Retina (tissue), 1 donor: ENCODE measurements around the gene GSTM3.
A peak's percentile ranks its signal among the peaks of the same experiment; 100 is the strongest.

Experiments
- DNase-seq: peaks from one replicate; pipeline ENCODE4 v3.0.0-alpha.2; 2016

GSTM3 gene

DNA sequence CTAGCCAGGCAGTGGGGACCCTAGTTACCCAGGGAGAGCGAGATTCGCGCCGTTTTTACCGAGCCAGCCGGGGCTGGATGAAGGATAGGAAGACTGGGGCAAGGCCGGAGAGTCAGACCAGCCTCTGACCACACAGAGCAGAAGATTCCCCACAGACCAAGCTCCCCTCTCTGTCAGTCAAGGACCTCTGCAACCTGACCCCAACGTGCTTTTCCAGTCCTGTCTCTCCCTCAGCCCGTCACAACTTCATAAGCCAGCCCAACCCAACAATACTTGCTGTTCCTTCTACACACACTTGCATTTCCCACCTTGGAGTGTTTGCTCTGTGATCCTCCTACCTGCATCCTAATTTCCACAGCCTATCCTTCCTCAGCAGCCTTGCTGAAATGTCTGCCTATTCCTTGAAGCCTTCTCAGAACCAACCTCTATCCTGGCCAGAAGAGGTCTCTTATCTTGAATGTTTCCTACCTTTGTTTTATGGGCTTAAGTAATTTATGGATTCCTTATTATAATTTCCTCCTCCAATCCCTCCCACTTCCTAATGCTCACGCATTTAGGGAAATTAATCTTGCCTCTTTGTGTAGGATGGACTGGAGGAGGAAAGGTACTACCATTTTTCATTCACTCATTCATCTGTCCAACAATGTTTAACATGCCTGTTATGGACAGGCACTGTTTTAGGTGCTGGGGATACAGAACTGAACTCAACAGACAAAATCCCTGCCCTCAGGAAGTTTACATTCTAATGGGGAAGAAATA, at the start of gene GSTM3:
GSTM3 (minus strand) TSS at position 424 of the 759 bp plus-strand sequence. CDS start 751 bp downstream, outside the sequence.
- no peak for DNase-seq

DNA sequence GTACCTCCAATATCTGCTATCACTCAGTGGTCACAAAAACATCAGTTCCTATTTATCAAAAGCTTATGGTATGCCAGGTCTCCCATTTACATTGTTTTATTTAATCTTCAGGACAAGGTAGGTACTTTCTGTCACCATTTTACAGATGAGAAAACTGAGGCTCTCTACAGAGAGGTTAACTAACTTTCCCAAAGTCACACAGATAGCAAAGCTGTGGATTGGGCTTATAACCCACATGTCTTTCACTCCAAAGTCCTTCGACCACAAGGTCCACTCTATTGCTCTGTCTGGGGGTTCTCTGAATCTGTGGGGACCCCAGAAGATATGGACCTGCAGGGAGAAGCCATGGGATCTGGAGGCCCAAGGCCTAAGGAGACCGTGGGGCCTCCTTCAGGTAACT, 49.5 kb upstream of the GSTM3 start:
- DNase-seq: no peak

DNA sequence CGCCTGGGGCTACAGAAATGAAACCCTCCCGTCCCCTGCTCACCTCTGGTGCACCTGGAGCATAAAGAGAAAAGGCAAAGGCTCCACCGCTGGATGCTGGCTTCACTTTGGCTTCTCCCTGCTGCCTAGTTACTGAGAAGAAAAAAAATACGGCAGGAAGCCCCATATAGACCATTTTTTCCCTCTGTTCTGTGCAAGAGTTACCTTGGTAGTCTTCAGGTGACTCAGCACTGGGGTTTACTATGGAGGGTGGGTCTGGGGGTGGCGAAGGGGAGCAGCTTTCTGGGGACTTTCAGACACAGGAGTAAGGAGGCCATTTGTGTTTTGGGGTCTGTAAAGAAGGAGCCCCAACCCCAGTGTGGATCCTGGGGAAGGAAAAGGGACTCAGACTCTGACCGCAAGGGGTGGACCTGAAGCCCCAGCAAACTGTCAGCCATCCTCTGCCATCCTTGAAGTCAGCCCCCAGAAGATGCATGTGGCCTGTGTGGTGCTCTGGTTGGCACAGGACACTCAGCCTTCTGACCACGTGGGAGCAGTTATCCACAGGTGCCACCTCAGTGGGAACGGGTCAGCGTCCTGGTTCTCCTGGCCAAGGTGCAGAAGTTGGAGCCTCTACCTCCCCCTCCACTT, 48.8 kb upstream of the GSTM3 start:
- DNase-seq: no peak

DNA sequence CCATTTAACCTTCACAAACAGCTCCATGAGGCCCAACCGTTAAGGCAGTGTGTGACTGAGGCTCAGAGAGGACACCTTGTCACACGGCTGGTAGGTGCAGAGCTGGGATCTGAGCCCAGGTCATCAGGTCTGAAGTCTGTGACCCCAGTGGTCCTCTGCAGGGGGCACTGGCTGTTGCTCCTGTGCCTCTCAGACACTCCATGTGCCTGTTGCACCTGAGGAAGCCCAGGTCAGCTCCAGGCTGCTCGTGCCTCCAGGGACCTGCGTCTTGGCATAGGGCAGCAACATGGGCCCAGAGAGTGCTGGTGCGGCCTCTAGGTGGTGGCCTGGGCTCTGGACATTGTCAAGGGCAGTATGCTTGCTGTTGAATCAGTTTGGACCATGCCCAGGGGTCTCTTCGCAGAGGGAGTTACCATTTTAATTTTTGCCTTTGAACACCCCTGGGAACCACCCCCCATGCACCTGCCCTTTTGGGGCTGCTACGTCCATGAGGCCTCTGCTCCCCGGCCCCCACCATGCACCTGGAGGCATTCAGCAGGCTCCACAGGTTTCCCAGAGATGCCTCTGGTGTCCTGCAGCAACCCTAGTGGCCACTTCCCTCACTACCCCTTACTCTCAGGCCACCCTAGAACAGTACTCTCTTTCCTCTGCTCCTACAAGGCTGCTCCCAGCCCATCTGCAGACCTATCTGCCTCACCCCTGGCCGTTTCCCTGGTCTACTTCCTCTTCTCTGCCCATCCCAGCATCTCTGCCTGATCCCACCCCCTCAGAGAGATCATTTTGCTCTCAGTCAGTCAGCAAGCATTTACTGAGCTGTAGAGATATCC, 48.1 kb upstream of the GSTM3 start:
- DNase-seq: no peak

DNA sequence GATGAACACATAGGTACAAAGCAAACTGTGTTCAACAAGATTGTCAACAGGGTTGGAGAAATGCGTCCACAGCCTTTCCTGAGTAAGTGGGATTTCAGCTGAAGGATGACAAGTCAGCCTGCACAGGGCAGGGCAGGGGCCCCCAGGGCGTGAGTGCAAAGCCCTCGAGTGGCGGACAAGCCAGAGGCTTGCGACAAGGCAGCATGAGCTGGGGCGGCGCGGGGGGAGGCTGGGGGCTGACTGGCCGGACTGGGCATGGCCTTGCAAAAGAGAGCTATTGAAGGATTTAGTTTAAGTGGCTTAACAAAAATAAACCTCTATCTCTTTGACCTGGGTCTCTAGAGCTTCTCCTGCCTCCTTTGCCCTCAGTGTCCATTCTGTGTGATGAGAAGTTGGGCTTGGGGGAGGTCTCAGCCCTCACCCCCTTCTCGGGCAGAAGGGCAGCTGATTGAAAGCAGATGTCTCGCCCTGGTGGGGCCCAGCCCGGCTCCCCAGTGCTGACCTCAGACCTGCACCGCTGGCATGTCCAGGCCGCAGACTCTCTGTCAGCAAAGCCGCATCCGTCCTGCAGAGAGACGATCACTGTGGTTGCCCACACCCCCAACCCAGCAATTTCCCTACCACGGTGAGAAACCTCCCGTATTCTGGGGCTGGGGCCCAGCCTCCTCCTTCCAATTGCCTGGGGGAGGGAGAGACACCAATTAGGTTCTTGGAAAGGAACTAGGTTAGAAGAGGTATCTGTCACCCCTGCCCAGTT, 47.2 kb upstream of the GSTM3 start:
- no peak for DNase-seq

DNA sequence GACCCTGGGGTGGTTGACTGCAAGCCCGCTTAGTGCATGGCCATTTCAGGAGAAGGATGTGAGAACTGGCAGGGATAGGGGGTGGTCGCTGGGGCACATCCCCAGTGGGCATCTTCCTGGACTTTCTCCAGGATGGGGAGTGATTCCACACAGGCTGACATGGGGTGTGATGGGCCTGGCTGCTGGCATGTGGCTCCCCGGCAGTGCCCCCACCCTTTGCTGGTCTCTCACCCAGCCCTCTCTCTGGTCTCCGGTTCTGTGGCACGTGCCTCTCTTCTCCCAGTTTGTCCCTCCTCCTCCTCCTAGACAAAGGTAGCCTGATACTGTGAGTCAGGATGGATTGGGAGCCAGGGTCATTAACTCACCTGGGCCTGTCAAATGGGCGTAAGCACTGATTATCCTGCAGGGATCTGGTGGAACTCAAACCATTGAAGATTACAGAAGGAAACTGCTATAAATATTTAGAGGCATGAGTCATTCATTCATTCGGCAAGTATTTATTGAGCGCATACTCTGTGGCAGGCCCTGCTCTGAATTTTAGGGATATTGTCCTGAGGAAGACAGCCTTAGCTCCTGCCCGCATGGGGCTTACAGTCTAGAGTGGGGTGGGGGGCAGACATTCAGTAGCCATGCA, 46.5 kb upstream of the GSTM3 start:
- DNase-seq: no peak

DNA sequence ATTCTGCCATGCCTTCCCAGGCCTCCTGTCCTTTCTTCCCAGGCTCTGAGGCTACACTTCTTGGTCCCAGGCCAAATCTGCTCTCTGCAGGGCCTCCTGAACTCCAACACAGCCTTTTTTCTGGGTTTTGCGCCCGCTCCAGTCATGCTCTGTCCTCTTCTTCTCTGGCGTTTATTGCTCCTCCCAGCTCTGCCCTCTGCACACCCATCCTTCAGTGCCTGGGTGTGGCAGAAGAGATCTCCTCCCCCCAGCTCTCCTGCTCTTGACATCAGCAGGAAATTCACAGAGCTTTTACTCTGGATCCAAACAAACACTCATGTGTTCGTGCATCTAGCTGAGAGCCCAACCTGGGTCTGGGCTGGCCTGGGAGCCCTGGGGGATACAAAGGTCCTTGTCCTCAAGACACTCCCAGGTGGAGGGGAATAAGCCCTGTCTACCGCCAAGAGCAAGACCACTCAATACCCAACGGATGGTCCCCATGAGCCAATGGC, 45.7 kb upstream of the GSTM3 start:
- no peak for DNase-seq

DNA sequence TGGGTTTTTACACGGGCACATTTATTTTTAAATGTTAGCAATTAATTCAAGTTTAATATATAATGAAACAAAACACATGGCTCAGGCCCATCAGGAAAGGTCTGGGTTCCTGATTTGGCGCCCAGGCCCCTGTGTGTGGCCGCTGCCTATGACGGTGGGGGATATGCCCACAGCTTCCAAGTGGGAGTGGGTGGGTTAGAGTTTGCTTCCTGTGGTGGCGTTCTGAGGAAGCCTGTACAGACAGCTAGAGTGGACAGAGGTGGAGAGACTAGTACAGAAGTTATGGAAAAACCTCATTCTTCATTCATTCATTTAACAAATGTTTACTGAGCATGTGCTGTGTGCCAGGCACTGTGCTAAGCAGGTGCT, 45.3 kb upstream of the GSTM3 start:
- DNase-seq: no peak

DNA sequence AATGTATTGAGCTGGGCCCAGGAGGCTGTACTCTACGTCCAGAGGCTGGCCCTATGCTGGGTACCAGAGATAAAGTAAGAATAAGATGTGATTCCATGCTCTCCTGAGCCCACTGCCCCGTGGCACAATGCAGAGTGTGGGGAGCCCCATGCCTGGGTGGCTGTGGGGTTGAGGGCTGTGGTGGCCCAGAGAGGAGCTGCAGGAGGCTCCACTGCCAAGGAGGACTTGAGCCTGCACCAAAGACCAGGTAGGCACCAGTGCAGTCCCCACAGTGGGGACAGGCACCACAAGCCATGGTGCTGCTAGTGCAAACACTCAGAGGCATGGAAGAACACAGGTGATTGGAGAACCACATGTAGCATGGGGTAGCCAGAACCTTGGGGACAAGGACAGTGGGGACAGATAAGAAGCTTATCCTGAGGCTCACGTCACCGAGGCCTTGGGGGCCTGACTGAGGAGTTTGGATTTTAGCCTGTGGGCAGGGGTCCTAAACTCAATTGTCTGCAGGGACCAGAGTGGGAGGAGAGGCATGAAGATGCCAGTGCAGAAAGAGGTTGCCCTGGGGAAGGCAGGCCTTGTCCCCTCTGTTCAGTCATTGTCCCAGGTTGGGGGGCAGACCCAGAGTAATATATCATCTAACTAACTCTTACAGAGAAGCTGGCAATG, 44.7 kb upstream of the GSTM3 start:
- no peak for DNase-seq

DNA sequence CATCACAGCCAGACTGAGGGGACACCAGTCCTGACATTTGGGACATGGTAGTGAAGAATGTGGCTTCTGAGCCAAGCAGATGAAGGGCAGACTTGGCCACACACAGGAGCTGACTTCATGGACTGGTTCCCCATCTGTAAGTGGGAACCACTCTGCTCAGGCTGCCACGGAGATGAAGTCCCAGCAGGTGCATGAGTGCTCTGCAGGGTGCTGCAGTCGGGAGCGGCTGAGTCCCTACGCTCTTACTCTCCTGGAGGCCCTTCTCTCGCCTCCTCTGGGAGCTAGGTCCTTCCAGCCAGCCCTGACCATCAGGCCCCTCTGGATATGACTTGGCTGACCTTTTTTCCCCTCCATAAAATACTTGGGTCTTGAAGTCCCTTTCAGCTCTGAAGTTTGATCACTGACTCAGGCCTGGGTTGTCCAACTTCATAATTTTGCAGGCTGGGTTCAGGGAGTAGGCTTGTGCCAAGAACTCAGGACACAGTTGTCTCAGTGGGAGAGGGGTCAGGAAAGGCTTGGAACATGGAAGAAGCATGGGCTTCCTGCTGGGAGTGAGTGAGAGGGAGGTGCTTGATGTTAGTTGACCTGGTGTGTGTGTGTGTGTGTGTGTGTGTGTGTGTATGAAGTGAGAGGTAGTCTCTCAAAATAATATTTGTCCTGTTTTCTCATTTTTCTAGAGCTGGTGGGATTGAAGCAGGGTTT, 43.9 kb upstream of the GSTM3 start:
- no peak for DNase-seq

DNA sequence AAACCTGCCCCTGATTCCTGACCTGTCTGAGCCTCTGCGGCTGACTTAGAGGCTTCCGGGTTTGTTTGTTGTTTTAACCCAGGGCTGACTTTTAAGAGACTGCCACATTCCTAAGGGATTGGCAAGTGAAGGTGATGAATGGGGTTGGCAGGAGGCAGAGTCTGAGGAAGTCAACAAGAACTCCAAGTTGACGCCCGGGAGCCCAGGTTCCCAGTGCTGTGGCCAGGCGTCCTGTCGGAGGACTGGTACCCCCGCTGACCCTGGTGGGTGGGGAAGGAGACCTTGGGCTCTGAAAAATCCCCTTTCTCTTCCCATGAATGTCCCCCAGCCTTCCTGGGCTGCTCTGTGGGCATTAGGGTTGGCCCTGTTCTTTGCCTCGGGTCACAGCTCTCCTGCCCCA, 42.6 kb upstream of the GSTM3 start:
- DNase-seq: no peak

DNA sequence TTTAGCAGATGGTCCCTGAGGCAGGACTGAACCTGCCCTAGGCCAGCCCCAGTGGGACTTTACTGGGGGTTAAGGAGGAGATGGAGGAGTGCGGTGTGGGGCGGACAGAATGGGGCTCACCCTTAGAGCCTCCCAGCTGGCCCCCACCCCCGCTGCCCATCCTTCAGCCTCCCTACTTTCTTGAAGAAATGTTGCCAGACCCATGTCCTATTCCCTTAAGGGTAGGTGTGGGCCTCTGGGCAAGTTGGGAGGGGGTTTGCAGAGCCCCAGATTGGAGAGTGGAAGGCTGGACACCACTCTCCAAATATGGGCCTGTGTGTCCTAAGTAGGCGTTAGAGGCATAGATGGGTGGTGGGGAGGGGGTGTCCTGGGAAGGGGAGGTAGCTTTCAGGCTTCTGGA, 42.1 kb upstream of the GSTM3 start:
- DNase-seq: no peak

DNA sequence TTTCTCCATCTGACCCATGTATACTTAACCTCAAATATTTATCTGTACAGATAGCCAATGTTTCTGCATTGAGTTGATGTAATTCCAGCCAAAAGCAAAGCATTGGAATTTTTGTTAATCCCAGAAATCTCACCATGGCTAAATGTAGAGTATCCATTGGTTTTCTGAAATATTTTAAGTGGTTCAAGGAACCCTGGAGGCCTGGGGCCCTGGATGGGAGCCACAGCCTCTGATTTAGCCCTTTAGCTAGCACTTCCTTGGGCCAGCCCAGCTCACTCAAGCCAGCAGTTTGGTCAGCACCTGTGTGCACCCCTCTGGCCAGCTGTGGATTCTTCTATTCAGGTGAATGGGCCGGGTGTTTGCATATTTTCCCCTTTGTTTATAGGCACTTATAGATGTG, 41.7 kb upstream of the GSTM3 start:
- no peak for DNase-seq

DNA sequence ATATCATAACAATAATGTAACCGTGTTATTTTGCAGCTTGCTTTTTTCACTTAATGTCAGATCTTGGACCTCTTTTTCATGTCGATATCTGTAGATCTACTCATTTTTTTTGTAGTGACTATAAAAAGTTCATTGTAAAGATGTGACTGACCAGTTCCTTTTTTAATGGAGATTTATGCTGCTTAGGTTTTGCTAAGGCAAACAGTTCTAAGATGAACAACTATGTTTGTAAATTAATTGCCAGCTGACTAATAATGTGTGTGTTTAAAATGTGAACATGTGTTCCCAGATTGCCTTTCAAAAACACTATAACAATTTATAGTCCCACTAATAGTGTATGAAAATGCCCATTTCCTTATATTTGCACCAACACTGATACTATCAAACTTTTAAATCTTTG, 41.0 kb upstream of the GSTM3 start:
- DNase-seq: no peak

DNA sequence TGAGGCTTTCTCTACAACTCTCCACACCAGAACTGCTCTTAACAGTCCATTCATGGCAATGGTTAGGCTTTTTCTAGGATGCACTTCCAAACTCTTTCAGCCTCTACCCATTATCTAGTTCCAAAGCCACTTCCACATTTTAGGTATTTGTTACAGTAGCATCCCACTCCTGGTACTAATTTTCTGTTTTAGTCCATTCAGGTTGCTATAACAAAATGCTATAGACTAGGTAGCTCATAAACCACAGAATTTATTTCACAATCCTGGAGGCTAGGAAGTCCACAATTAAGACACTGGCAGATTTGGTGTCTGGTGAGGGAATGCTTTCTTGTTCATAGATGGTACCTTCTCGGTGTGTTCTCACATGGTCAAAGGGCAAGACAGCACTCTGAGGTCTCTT, 40.1 kb upstream of the GSTM3 start:
- no peak for DNase-seq

DNA sequence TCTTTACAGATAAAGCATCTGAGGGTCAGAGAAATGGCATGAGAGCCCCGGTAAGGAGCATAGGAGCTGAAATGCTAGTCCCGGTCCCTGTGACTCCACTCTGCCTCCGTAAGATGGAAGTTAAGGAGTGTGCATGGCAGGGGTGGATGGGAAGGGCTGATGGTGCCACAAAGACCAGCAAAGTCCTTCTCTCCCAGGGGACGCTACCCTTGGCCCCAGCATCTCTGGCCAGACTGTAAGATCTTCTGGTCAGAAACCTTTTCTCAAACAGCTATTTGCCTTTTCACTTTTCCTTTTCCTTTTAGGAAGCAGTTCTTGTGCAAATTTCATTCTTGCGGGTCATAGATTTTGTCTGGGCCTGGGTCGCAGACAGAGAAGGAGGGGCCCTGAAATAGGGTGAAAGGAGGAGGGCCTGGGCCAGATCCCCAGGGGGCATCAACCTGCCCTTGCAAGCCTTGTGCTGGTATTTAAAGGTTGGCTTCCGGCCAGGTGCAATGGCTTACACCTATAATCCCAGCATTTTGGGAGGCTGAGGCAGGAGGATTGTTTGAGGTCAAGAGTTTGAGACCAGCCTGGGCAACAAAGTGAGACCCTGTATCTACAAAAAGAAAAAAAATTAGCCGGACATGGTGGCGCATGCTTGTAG, 37.3 kb upstream of the GSTM3 start:
- no peak for DNase-seq

DNA sequence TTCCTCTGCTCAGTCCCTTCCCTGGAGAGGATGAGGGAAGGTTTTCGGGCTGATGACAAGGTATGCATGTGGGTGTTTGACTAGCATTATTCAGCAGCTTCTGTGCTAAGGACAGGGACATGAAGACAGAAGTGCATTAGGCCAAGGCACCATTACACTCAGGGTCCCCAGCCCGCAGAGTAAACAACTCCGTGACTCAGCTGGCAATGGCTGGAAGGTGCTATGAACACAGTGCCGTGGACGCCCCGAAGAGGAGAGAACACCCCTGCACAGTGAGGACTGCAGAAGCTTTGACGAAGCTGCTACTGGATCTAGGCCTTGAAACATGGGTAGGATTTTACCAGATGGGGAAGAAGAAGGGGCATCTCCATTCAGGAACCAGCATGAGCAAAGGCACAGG, 36.6 kb upstream of the GSTM3 start:
- no peak for DNase-seq

DNA sequence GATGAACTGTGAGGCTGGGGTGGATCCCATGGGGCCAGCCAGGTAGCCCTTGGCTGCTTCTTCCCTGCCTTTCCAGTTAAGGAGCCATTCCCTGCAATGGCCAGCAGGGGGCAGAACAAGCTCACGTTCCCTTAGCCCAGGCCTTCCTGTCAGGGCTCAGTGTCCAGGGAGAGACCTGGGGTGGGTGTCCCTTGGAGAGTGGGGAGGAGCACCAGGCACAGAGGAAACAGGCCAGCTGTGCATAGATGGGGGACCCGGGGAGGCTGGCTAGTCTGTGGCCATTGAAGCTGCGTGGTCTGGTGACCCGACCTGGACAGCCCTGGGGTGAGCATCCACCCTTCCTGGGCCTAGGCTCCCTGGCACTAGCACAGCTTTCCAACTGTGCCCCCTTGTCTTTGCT, 36.1 kb upstream of the GSTM3 start:
- peak; percentile 88 for DNase-seq

DNA sequence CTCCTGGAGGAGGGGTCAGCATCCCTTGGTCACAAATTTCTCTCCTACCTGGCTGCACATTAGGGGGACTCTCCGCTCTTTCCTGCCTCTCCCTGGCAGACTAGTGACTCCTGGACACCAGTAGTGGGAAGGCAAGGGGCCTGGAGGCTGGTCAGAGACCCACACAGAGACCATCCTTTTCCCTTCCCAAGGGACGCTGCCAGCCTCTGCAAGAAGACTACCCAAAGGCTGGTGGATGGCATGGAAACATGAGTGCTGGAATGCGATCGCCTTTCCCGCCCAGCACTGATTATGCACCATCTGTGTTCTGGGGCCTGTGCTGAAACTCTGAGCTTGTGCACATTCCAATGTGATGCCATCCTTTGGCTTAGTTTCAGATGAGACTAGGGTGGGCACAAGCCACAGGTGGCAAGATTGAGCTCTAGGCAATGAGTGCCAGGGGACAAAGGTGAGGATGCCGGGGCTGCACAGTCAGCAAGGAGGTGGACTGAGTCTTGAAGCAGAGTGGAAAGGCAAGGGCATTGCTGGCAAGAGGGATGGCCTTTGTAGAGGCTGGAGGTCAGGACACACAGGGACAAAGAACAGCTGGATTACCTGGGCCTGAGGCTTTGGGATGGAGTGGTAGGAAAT, 35.5 kb upstream of the GSTM3 start:
- no peak for DNase-seq

DNA sequence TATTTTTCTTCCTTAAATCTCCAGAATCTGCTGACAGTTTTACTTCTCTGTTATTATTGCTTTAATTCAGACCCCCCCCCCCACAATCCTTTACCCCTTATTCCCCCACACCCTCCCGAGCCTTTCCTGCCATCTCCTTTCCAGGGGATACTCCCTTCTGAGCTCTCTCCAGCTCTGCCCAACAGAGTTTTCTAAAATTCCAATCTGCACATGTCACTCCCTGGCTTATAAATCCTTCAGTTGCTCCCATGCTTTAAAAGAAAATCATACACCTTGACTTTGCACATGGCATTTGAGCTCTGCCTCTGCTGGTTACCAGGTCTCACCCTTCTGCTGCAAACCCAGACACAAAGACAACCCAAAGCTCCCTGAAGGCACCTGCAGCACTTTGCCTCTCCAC, 34.6 kb upstream of the GSTM3 start:
- no peak for DNase-seq
